Smooth muscle cell (in vitro differentiated cells): ENCODE measurements around the gene DDI2. TPM values are rescaled to one million over a fixed set of nuclear protein-coding genes. Genes with fewer than 3 reads are reported as not detected.

Experiments used
- DNase-seq: peaks from one replicate; lab custom pipeline; 2025; ENCODE audit not compliant: unreplicated experiment; lab: John Stamatoyannopoulos, UW
- H2AFZ ChIP-seq: fragments of 200-600 bp; sonication (generic); 2 replicates; pipeline ENCODE4 v1.6.0; 2016; ENCODE audit warnings: antibody characterized with exemption, low read depth, mild to moderate bottlenecking
- H3F3A ChIP-seq: fragments of 200-600 bp; sonication (generic); 2 replicates; pipeline ENCODE4 v1.6.0; 2017; ENCODE audit warnings: antibody characterized with exemption, low read depth
- H3K27ac ChIP-seq: fragments of 200-600 bp; sonication (generic); 2 replicates; pipeline ENCODE4 v1.5.1; 2016; ENCODE audit warnings: low read depth, mild to moderate bottlenecking
- H3K27me3 ChIP-seq: fragments of 200-600 bp; sonication (generic); 2 replicates; pipeline ENCODE4 v1.6.1; 2016; ENCODE audit warnings: low read depth, mild to moderate bottlenecking
- H3K36me3 ChIP-seq: fragments of 200-600 bp; sonication (generic); 2 replicates; pipeline ENCODE4 v1.5.1; 2016; ENCODE audit warnings: low read depth
- H3K4me1 ChIP-seq: fragments of 200-600 bp; sonication (generic); 2 replicates; pipeline ENCODE4 v1.5.1; 2016; ENCODE audit warnings: low read depth
- H3K4me2 ChIP-seq: fragments of 200-600 bp; sonication (generic); 2 replicates; pipeline ENCODE4 v1.6.0; 2016; ENCODE audit warnings: mild to moderate bottlenecking
- H3K4me3 ChIP-seq: fragments of 200-600 bp; sonication (generic); 2 replicates; pipeline ENCODE4 v1.5.1; 2016; ENCODE audit warnings: mild to moderate bottlenecking
- H3K79me2 ChIP-seq: fragments of 200-600 bp; sonication (generic); 2 replicates; pipeline ENCODE4 v1.6.0; 2016; ENCODE audit warnings: low read depth, mild to moderate bottlenecking
- H3K9ac ChIP-seq: fragments of 200-600 bp; sonication (generic); 2 replicates; pipeline ENCODE4 v1.6.0; 2016; ENCODE audit warnings: low read depth
- H3K9me3 ChIP-seq: fragments of 200-600 bp; sonication (generic); replicated peaks from 2 replicates; pipeline ENCODE4 v1.5.1; 2016; ENCODE audit warnings: low read depth
- H4K20me1 ChIP-seq: fragments of 200-600 bp; sonication (generic); 2 replicates; pipeline ENCODE4 v1.6.0; 2016; ENCODE audit warnings: low read depth
- CTCF ChIP-seq: fragments of 200-600 bp; sonication (generic); IDR thresholded peaks from 2 replicates; pipeline ENCODE4 v1.5.1; 2017; ENCODE audit warnings: borderline replicate concordance, mild to moderate bottlenecking, antibody characterized with exemption; ENCODE audit not compliant: insufficient read depth, poor library complexity, severe bottlenecking
- WGBS: methylation state at CpG from one replicate; pipeline ENCODE4 v1.1.7; 2016; ENCODE audit warnings: low lambda C conversion rate; 5-methylcytosine and 5-hydroxymethylcytosine counted together
- polyA plus RNA-seq: library from polyadenylated mRNA; unstranded; fragments of >200 nt; fragmentation: Nextera tagmentation; extraction: Ambion mirVana; gene quantifications from 2 replicates; pipeline ENCODE4 v1.2.1, GENCODE V29; 2016
- total RNA-seq: library from RNA; depleted of rRNA; stranded (reverse); fragments of >200 nt; gene quantifications from 2 replicates; pipeline ENCODE4 v1.2.3, GENCODE V29; 2014

The DDI2 gene
- total RNA-seq (10.9 and 11.4 TPM in 2 replicates), polyA plus RNA-seq (1.5 and 3.5 TPM in 2 replicates)

DNA sequence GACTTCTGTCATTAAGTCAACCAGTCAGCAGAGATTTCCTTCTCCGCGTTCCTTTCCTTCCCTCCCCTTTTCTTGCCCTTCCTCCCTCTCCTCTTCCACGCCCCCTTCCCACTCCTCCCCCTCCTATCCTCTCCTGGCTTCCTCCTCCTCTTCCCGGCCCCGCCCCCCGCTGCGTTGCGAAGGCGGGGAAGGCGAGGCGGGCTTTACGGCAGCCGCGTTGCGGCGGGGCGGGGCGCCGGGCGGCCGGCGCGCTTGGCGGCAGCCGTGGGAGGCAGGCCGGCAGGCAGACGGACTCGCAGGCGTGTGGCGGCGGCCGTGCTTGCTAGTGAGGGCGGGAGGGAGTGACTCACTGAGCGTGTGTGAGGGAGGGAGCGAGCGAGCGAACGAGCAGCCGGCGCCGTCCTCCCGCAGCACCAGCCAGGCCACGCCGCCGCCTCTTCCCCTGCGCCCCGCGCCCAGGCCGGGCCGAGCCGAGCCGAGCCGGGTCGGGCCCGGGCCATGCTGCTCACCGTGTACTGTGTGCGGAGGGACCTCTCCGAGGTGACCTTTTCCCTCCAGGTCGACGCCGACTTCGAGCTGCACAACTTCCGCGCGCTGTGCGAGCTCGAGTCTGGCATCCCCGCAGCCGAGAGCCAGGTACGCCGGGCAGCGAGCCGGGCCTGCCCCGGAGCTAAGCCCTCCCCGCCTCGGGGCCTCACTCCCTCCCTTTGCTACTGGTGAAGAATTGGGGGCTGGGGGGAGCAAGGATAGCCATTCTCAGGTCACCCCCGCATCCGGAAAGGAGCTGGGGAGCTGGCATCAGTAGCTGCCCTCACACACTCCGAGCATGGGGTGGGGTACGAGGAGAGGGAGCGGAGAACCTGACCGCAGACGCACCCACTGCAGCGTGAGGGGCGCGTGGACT is at the start of gene DDI2:
DDI2 (plus strand) TSS at position 286 of the 904 bp plus-strand sequence; CDS start at position 499, 213 bp downstream.
- peaks cover 5% of the 10 kb centered on the region for H3F3A ChIP-seq
- peaks cover 34% of the 10 kb centered on the region for H3K79me2 ChIP-seq
- peak; percentile 87 for DNase-seq
- H3K4me3 ChIP-seq: peak within 1 kb of the TSS; percentile 68
- no peaks in the 10 kb centered on the region for H3K36me3 ChIP-seq
- peak within 1 kb of the TSS; percentile 70 for H2AFZ ChIP-seq
- H3K4me2 ChIP-seq: peak within 1 kb of the TSS; percentile 88
- no peaks in the 10 kb centered on the region for H3K9me3 ChIP-seq
- H3K27me3 ChIP-seq: no peaks in the 10 kb centered on the region
- no peak for TF ChIP-seq CTCF
- under 1% methylated on average over 58 of the region's 86 CpGs for WGBS
- peaks cover 20% of the 10 kb centered on the region for H4K20me1 ChIP-seq
- H3K27ac ChIP-seq: peak within 1 kb of the TSS; percentile 82
- peak within 1 kb of the TSS; percentile 81 for H3K9ac ChIP-seq
- peaks cover 20% of the 10 kb centered on the region for H3K4me1 ChIP-seq

DNA sequence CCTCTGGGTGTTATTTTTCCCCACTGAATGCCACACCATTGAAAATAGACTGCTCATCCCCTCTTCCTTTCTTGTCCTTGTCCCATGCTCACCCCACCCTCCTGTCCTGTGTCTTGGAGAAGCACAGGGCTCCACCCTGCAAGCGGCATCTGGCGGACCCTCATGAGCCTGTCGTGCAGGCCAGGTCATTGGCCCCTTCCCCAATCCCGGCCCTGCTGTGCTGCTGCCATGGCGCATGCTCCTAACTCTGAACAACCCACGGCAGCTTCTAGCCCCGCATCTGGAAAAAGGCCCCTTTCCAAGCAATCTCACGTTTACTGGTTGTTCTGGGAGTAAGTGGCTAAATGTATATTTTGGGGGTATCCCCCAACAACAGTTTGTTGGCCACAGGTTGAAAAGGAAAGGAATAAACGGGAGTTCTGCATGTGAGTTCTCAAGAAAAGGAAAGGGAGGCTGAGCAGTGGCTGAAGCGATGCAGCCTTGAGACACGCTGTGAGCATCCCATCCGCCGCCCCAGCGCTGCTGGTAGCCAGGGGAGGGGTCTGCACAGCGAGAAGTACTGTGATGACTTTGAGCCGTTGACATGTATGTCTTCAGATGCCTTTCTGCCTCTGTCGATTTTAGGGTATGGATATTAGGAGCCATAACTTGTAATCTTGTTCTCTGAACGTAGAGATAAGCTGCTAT is 48.7 kb upstream of the DDI2 start:
- Histone ChIP-seq H3K4me3 (no peak overlapping the region), H3F3A (no peaks in the 10 kb centered on the region), H3K4me1 (peaks cover 3% of the 10 kb centered on the region), H3K36me3 (peaks cover 9% of the 10 kb centered on the region), H3K4me2 (no peak overlapping the region), H3K27me3 (no peaks in the 10 kb centered on the region), H2AFZ (no peak overlapping the region), H3K27ac (no peak overlapping the region), H3K9ac (no peak overlapping the region), H3K9me3 (no peaks in the 10 kb centered on the region), H3K79me2 (no peaks in the 10 kb centered on the region), H4K20me1 (no peaks in the 10 kb centered on the region)
- TF ChIP-seq CTCF: no peak
- WGBS: 93% methylated on average over 18 of the region's 18 CpGs
- DNase-seq: no peak

- Histone ChIP-seq H3K9ac (no peak overlapping the region), H3K4me2 (no peak overlapping the region), H3K27ac (no peak overlapping the region), H3K9me3 (no peaks in the 10 kb centered on the region), H3K4me1 (peaks cover 5% of the 10 kb centered on the region), H3K27me3 (no peaks in the 10 kb centered on the region), H3K4me3 (no peak overlapping the region), H3K36me3 (peaks cover 9% of the 10 kb centered on the region), H2AFZ (no peak overlapping the region), H4K20me1 (no peaks in the 10 kb centered on the region), H3K79me2 (no peaks in the 10 kb centered on the region), H3F3A (no peaks in the 10 kb centered on the region)
- TF ChIP-seq CTCF: no peak
- no peak for DNase-seq
- 100% methylated on average over 1 of the region's 1 CpG for WGBS
Measured at GRCh38 chr1:15570861-15571260, 46.4 kb upstream of the DDI2 start.
